CD4-positive, alpha-beta memory T cell (primary cell): Measurements from ENCODE around the gene WEE1. TPM values are rescaled to one million over a fixed set of nuclear protein-coding genes. Genes with fewer than 3 reads are reported as not detected.
A peak's percentile ranks its signal among the peaks of the same experiment; 100 is the strongest.
"Not testable (repeated sequence)": the region's sequence is repeated elsewhere in the genome, so short reads cannot be mapped to it uniquely, and the experiment has no call there.

Source experiments
- CTCF ChIA-PET: fragments of 350-600 bp; sonication (Branson Sonifier 250); formaldehyde crosslinking; loops from one replicate; lab custom pipeline; 2021; ENCODE audit warnings: inconsistent platforms; ENCODE audit not compliant: partially characterized antibody; lab: Charles Lee
- POLR2A ChIA-PET: fragments of 350-600 bp; sonication (Branson Sonifier 250); formaldehyde crosslinking; loops from one replicate; lab custom pipeline; 2021; ENCODE audit not compliant: partially characterized antibody; lab: Charles Lee
- DNase-seq, 5 donors: peaks; one replicate each; pipeline versions ENCODE4 v3.0.0 to v3.0.0-alpha.2; 2020 to 2022; ENCODE audit warnings: mixed read lengths in 1 of 5
- H3K27ac ChIP-seq: one replicate; pipeline ENCODE4 v1.7.0; 2013; ENCODE audit warnings: low read depth, low read length
- H3K27me3 ChIP-seq: 2 replicates; pipeline ENCODE4 v1.7.0; 2013; ENCODE audit warnings: mild to moderate bottlenecking, low read length, moderate library complexity; ENCODE audit not compliant: insufficient read depth
- H3K36me3 ChIP-seq: 2 replicates; pipeline ENCODE4 v1.7.0; 2013; ENCODE audit warnings: mild to moderate bottlenecking, low read length, moderate library complexity; ENCODE audit not compliant: insufficient read depth
- H3K4me1 ChIP-seq: 2 replicates; pipeline ENCODE4 v1.7.0; 2013; ENCODE audit warnings: mild to moderate bottlenecking, low read length, moderate library complexity; ENCODE audit not compliant: insufficient read depth
- H3K4me3 ChIP-seq, 2 donors: one replicate each; pipeline ENCODE4 v1.7.0; 2013; ENCODE audit warnings: low read length in 2 of 2, mild to moderate bottlenecking in 1 of 2
- H3K9me3 ChIP-seq, 2 donors: one replicate each; pipeline ENCODE4 v1.7.0; 2013; ENCODE audit warnings: low read length in 2 of 2, control low read depth in 1 of 2; ENCODE audit not compliant: control insufficient read depth in 1 of 2
- H3K27ac Mint-ChIP-seq, 7 donors: one replicate each; pipeline ENCODE4 v1.8.0; 2020 to 2021; ENCODE audit warnings: mixed read lengths in 7 of 7, mild to moderate bottlenecking in 6 of 7, inconsistent platforms in 3 of 7, moderate library complexity in 3 of 7
- H3K27me3 Mint-ChIP-seq, 2 donors: one replicate each; pipeline ENCODE4 v1.8.0; 2020 to 2021; ENCODE audit warnings: mixed read lengths in 2 of 2
- H3K36me3 Mint-ChIP-seq, 2 donors: one replicate each; pipeline ENCODE4 v1.8.0; 2020 to 2021; ENCODE audit warnings: mixed read lengths in 2 of 2, inconsistent platforms in 1 of 2, mild to moderate bottlenecking in 1 of 2
- H3K4me1 Mint-ChIP-seq, 4 donors: one replicate each; pipeline ENCODE4 v1.8.0; 2020 to 2021; ENCODE audit warnings: mixed read lengths in 4 of 4, mild to moderate bottlenecking in 1 of 4
- H3K4me3 Mint-ChIP-seq, 8 donors: one replicate each; pipeline ENCODE4 v1.8.0; 2020 to 2021; ENCODE audit warnings: mixed read lengths in 8 of 8, mild to moderate bottlenecking in 7 of 8, moderate library complexity in 6 of 8, inconsistent platforms in 3 of 8
- H3K9me3 Mint-ChIP-seq, 8 donors: one replicate each; pipeline ENCODE4 v1.8.0; 2020 to 2021; ENCODE audit warnings: mixed read lengths in 8 of 8, mild to moderate bottlenecking in 5 of 8, inconsistent platforms in 3 of 8, moderate library complexity in 1 of 8
- intact Hi-C: fragments of 100-400 bp; cut with micrococcal nuclease; formaldehyde crosslinking; loops from one replicate; pipeline ENCODE4 v1.15.1; 2023
- polyA plus RNA-seq, 2 donors: library from polyadenylated mRNA; unstranded; fragments of 300-500 nt; fragmentation: Illumina TruSeq; gene quantifications; one replicate each; pipeline ENCODE4 v1.2.3, GENCODE V29; 2021
- total RNA-seq, 2 experiments: library from RNA; stranded (reverse); gene quantifications; one replicate each; pipeline ENCODE4 v1.2.3, GENCODE V29; 2021

Gene WEE1
- total and polyA plus RNA-seq, 4 experiments from 2014 or later = 5.8 to 11.7 (median 9.6) TPM

DNA sequence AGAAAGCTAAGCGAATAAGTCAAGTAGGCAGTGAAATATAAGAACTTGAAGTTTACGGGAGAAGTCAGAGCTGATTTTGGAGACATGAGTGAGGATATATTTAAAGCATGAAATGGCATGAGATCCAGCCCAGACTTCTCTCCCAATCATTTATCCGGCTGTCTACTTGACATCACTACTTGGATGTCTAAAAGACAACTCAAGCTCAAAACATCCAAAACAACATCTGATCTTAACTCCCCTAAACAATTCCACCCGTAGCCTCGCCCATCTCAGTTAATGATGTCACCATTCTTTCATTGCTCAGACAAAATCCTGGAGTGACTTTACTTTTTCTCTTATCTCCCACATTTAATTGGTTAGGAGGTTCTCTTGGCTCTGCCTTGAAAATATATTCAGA, 44.5 kb downstream of the WEE1 start:
- CTCF ChIA-PET = interaction anchor here (0.7 to 3.2 kb wide), 2 partner anchors 83 to 300 kb away, joined by 4 to 18 read pairs; no protein-coding TSS in a partner anchor
- peaks cover 0 to 1% of the 10 kb centered on the region in 2 donors for H3K36me3 Mint-ChIP-seq
- Histone ChIP-seq H3K4me3 (no peak overlapping the region), H3K9me3 (no peaks in the 10 kb centered on the region), H3K27ac (no peak overlapping the region), H3K27me3 (no peaks in the 10 kb centered on the region), H3K4me1 (peaks cover 11% of the 10 kb centered on the region), H3K36me3 (no peaks in the 10 kb centered on the region)
- peaks cover 9 to 18% (median 13%) of the 10 kb centered on the region in 4 donors for H3K4me1 Mint-ChIP-seq
- no peaks in the 10 kb centered on the region for H3K9me3 Mint-ChIP-seq
- intact Hi-C loops = no loop called here
- no peak for DNase-seq
- no peak overlapping the region for H3K27ac Mint-ChIP-seq
- POLR2A ChIA-PET = no interaction called here
- H3K27me3 Mint-ChIP-seq = no peaks in the 10 kb centered on the region
- H3K4me3 Mint-ChIP-seq = no peak overlapping the region

DNA sequence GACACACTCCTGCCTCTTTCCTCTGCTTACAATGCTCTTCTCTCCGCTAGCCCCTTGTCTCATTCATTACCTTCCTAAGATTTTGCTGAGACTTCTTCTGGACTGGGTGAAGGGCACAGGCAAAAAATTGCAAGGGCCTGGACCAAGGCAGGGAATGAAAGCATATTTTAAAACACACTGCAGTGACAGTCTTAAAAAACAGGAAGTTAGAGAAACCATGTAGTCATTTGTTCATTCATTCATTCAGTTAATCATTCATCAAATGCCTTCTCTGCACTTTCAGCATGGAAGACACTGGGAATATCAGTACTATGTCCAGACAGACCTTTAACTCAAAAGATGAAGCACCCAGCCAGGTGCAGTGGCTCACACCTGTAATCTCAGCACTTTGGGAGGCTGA, 45.5 kb downstream of the WEE1 start:
- CTCF ChIA-PET = interaction anchor here (3.2 kb wide), 1 partner anchor 84 kb away, joined by 18 read pairs; no protein-coding TSS in a partner anchor
- no peak overlapping the region for H3K4me3 Mint-ChIP-seq
- peaks cover 0 to under 1% (median 0%) of the 10 kb centered on the region in 8 donors for H3K9me3 Mint-ChIP-seq
- Histone ChIP-seq H3K27me3 (no peaks in the 10 kb centered on the region), H3K4me1 (peaks cover 10% of the 10 kb centered on the region), H3K9me3 (no peaks in the 10 kb centered on the region), H3K4me3 (no peak overlapping the region), H3K27ac (no peak overlapping the region), H3K36me3 (no peaks in the 10 kb centered on the region)
- no peak overlapping the region for H3K27ac Mint-ChIP-seq
- POLR2A ChIA-PET = no interaction called here
- no peaks in the 10 kb centered on the region for H3K36me3 Mint-ChIP-seq
- intact Hi-C loops = no loop called here
- DNase-seq = no peak
- peaks cover 4 to 8% (median 6%) of the 10 kb centered on the region in 4 donors for H3K4me1 Mint-ChIP-seq
- H3K27me3 Mint-ChIP-seq = no peaks in the 10 kb centered on the region

DNA sequence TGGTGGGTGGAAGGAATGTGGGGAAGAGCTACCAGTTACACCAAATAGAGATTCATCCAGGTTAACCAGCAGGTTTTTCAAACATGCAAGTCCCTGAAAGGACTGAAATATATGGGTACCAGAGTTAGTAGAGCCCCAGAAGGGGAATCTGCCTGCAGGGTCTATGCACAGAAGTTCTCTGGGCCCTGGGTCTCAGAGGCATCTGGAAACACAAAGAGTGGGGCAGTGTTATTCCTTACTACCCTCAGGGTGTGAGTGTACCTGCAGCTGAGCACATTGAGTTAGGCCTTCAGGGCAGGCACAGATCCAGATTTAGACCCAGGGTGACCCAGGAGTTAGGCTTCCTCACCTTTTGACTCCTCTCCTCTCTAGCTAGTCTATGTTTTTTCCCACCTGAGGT, 46.5 kb downstream of the WEE1 start:
- Mint-ChIP-seq H3K4me1 (peaks cover 0 to 1% (median 0%) of the 10 kb centered on the region in 4 donors), H3K9me3 (peaks cover 0 to 2% (median 0%) of the 10 kb centered on the region in 8 donors), H3K4me3 (no peak overlapping the region), H3K36me3 (no peaks in the 10 kb centered on the region), H3K27me3 (no peaks in the 10 kb centered on the region), H3K27ac (no peak overlapping the region)
- Histone ChIP-seq H3K27me3 (no peaks in the 10 kb centered on the region), H3K4me1 (peaks cover 1% of the 10 kb centered on the region), H3K36me3 (no peaks in the 10 kb centered on the region), H3K4me3 (no peak overlapping the region), H3K9me3 (no peaks in the 10 kb centered on the region), H3K27ac (no peak overlapping the region)
- ChIA-PET CTCF (interaction anchor here (3.2 kb wide), 1 partner anchor 85 kb away, joined by 18 read pairs; no protein-coding TSS in a partner anchor), POLR2A (no interaction called here)
- intact Hi-C loops = no loop called here
- DNase-seq = no peak

DNA sequence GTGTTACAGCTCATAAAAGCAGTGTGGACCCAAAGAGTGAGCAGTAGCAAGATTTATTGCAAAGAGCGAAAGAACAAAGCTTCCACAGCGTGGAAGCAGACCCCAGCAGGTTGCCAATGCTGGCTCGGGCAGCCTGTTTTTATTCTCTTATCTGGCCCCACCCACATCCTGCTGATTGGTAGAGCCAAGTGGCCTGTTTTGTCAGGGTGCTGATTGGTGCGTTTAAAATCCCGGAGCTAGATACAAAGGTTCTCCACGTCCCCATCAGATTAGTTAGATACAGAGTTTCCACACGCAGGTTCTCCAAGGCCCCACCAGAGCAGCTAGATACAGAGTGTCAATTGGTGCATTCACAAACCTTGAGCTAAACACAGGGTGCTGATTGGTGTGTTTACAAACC, 48.9 kb downstream of the WEE1 start:
- H3K9me3 Mint-ChIP-seq, intact Hi-C loops, CTCF ChIA-PET, H3K27me3 ChIP-seq, H3K36me3 Mint-ChIP-seq, H3K4me3 ChIP-seq, H3K4me3 Mint-ChIP-seq, H3K9me3 ChIP-seq, DNase-seq, POLR2A ChIA-PET, H3K27me3 Mint-ChIP-seq, H3K27ac ChIP-seq, H3K4me1 Mint-ChIP-seq, H3K4me1 ChIP-seq, H3K36me3 ChIP-seq: not testable (repeated sequence)
- peak overlapping the region in 1 of 7 donors; percentile 57 for H3K27ac Mint-ChIP-seq

DNA sequence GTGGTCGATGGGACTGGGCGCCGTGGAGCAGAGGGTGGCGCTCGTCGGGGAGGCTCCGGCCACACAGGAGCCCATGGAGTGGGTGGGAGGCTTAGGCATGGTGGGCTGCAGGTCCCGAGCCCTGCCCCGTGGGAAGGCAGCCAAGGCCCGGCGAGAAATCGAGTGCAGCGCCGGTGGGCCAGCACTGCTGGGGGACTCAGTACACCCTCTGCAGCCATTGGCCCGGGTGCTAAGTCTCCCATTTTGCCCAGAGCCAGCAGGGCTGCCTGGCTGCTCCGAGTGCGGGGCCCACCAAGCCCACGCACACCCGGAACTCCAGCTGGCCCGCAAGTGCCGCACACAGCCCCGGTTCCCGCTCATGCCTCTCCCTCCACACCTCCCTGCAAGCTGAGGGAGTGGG, 49.6 kb downstream of the WEE1 start:
- H3K27me3 ChIP-seq, H3K4me3 ChIP-seq, H3K9me3 ChIP-seq, intact Hi-C loops, H3K36me3 Mint-ChIP-seq, H3K27me3 Mint-ChIP-seq, H3K27ac Mint-ChIP-seq, H3K9me3 Mint-ChIP-seq, DNase-seq, H3K36me3 ChIP-seq, CTCF ChIA-PET, H3K4me3 Mint-ChIP-seq, H3K4me1 ChIP-seq, H3K27ac ChIP-seq, POLR2A ChIA-PET, H3K4me1 Mint-ChIP-seq: not testable (repeated sequence)

DNA sequence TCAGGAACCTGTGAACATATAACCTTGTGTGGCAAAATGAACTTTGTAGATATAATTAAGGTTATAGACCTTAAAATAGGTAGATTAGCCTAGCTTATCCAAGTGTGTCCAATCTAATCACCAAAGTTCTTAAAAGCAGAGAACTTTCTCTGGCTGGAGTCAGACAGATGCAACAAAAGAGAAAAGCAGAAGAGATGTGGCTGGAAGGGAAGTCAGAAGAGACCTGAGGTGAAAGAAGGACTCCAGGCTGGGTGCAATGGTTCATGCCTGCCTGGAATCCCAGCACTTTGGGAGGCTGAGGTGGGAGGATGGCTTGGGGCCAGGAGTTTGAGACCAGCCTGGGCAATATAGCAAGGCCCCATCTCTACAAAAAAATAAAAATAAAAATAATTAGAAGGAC, 51.0 kb downstream of the WEE1 start:
- no peaks in the 10 kb centered on the region for H3K9me3 ChIP-seq
- ChIA-PET CTCF (interaction anchor here (2.0 kb wide), 1 partner anchor 11 kb away, joined by 9 read pairs; no protein-coding TSS in a partner anchor), POLR2A (interaction anchor here (1.0 kb wide), 1 partner anchor 58 kb away, joined by 3 read pairs; no protein-coding TSS in a partner anchor)
- DNase-seq = no peak
- Mint-ChIP-seq H3K9me3 (peaks cover 0 to 3% (median 0%) of the 10 kb centered on the region in 8 donors), H3K4me1 (no peaks in the 10 kb centered on the region), H3K36me3 (no peaks in the 10 kb centered on the region), H3K27me3 (peaks cover 0 to 2% of the 10 kb centered on the region in 2 donors), H3K27ac (peak overlapping the region in 1 of 7 donors; percentile 26), H3K4me3 (no peak overlapping the region)
- no peak overlapping the region for H3K27ac ChIP-seq
- H3K36me3 ChIP-seq = no peaks in the 10 kb centered on the region
- no peaks in the 10 kb centered on the region for H3K27me3 ChIP-seq
- no peak overlapping the region for H3K4me3 ChIP-seq
- H3K4me1 ChIP-seq = no peaks in the 10 kb centered on the region
- intact Hi-C loops = no loop called here

DNA sequence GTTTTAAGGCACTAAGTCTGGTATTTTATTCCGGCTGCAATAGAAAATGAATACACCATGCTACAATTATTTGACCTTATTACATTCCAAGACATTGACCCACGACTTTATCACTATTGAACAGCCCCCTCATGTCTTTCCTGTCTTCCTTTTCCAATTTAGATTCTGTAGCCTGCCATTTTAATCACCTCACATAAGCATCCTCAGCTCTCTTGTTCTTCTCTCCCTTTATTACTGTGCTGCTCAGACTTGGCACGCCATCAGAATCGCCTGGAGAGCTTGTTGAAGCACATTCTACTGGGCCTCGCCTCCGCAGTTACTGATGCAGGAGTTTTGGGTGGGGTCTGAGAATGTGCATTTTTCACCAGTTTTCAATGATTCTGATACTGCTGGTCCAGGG, 51.7 kb downstream of the WEE1 start:
- ChIA-PET CTCF (interaction anchor here (2.0 kb wide), 1 partner anchor 12 kb away, joined by 9 read pairs; no protein-coding TSS in a partner anchor), POLR2A (interaction anchor here (1.0 kb wide), 1 partner anchor 58 kb away, joined by 3 read pairs; no protein-coding TSS in a partner anchor)
- no peak overlapping the region for H3K4me3 Mint-ChIP-seq

More for the DNA sequence above, 51.7 kb downstream of the WEE1 start:
- Mint-ChIP-seq H3K36me3 (no peaks in the 10 kb centered on the region), H3K27me3 (peaks cover 0 to 2% of the 10 kb centered on the region in 2 donors), H3K4me1 (no peaks in the 10 kb centered on the region), H3K9me3 (peaks cover 0 to 3% (median 0%) of the 10 kb centered on the region in 8 donors), H3K27ac (peak overlapping the region in 1 of 7 donors; percentile 7)
- Histone ChIP-seq H3K36me3 (no peaks in the 10 kb centered on the region), H3K27ac (no peak overlapping the region), H3K4me3 (no peak overlapping the region), H3K9me3 (no peaks in the 10 kb centered on the region), H3K4me1 (no peaks in the 10 kb centered on the region), H3K27me3 (no peaks in the 10 kb centered on the region)
- intact Hi-C loops = no loop called here
- no peak for DNase-seq
